Fibroblast of mammary gland (primary cell): ENCODE measurements around the gene PDE3A.

Experiments
- DNase-seq: peaks from one replicate; pipeline ENCODE4 v3.0.0-alpha.2; 2010; ENCODE audit warnings: low read depth
- H3K4me3 ChIP-seq: 2 replicates; pipeline ENCODE4 v1.5.1; 2011; ENCODE audit warnings: low read depth, mild to moderate bottlenecking, low read length, moderate library complexity; ENCODE audit not compliant: control insufficient read depth
- CTCF ChIP-seq: conservative IDR thresholded peaks from 2 replicates; pipeline ENCODE4 v1.5.1; 2011; ENCODE audit warnings: low read depth, low read length, inconsistent platforms; ENCODE audit not compliant: control insufficient read depth, insufficient read depth

PDE3A gene

GRCh38 chr12:20415028-20415427 is 46.7 kb downstream of the PDE3A start:
- DNase-seq: peak; percentile 65
- no peak overlapping the region for H3K4me3 ChIP-seq
- TF ChIP-seq CTCF: no peak

GRCh38 chr12:20415641-20416040 is 47.3 kb downstream of the PDE3A start:
- no peak for TF ChIP-seq CTCF
- DNase-seq: peak; percentile 73
- no peak overlapping the region for H3K4me3 ChIP-seq

DNA sequence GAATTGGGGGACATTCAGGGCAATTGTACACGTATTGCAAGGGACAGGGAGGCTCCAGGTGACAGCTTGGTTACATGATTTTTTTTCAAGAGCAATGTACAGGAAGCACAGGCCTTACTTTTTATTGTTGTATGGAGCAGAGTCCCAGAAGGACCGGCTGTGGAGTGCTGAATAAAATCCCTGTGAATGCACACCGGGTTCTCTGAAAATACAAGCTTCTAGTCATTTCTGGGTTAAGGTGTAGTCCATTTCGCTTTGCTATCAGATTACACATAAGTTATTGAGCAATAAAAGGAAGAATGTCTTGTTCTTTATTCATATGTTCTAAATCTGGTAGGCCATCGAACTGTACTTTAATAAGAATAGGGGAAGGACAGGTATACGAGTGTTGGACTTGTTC is 52.2 kb downstream of the PDE3A start:
- no peak overlapping the region for H3K4me3 ChIP-seq
- TF ChIP-seq CTCF: no peak
- no peak for DNase-seq

DNA sequence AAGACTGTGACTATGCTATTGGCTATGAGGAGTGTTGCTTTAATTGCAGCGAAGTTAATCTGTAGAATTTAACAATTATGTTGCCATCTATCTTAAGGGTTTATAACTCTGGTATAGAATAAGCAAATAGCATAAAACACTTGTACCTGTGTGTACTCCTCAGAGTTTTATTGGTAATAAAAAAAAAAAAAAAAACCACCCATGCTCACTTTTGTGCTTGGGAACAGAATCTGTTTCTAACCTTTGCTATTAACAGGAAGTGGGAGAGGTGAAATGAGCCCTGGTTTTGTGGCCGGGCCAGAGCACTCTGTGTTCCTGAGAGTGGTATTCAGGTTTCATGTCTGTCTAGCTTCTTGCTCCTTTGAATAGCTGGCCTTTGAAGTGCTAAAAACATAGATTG is 53.1 kb downstream of the PDE3A start:
- TF ChIP-seq CTCF: no peak
- no peak for DNase-seq
- H3K4me3 ChIP-seq: no peak overlapping the region

- TF ChIP-seq CTCF: no peak
- no peak overlapping the region for H3K4me3 ChIP-seq
- DNase-seq: no peak
These were observed 55.2 kb downstream of the PDE3A start for GRCh38 chr12:20423557-20423956.

GRCh38 chr12:20424841-20425240 is 56.5 kb downstream of the PDE3A start:
- TF ChIP-seq CTCF: no peak
- no peak overlapping the region for H3K4me3 ChIP-seq
- no peak for DNase-seq

GRCh38 chr12:20426191-20426590 is 57.9 kb downstream of the PDE3A start:
- DNase-seq: peak; percentile 86
- no peak overlapping the region for H3K4me3 ChIP-seq
- no peak for TF ChIP-seq CTCF
